ENCODE data around the gene PPP6R2.
"Not testable (repeated sequence)": the region's sequence is repeated elsewhere in the genome, so short reads cannot be mapped to it uniquely, and the experiment has no call there.

PPP6R2 gene

GRCh38 chr22:50422961-50423815 is 80.1 kb downstream of the PPP6R2 start:
- no peak for DNase-seq (ENCODE audit: low read depth)
- H3K4me3 ChIP-seq (ENCODE audit: low read length), result no peak overlapping the region
- TF ChIP-seq CTCF (conservative IDR thresholded peaks at IDR 0.05; ENCODE audit: low read depth, low read length), result no peak

GRCh38 chr22:50423956-50424355 is 80.8 kb downstream of the PPP6R2 start:
- H3K4me3 ChIP-seq (ENCODE audit: low read length), result no peak overlapping the region
- TF ChIP-seq CTCF (conservative IDR thresholded peaks at IDR 0.05; ENCODE audit: low read depth, low read length), result no peak
- DNase-seq (ENCODE audit: low read depth), result no peak

GRCh38 chr22:50425179-50425916 is 82.2 kb downstream of the PPP6R2 start:
- DNase-seq (ENCODE audit: low read depth), result no peak
- no peak overlapping the region for H3K4me3 ChIP-seq (ENCODE audit: low read length)
- no peak for TF ChIP-seq CTCF (conservative IDR thresholded peaks at IDR 0.05; ENCODE audit: low read depth, low read length)

- DNase-seq (ENCODE audit: low read depth), result no peak
- no peak for TF ChIP-seq CTCF (conservative IDR thresholded peaks at IDR 0.05; ENCODE audit: low read depth, low read length)
- H3K4me3 ChIP-seq (ENCODE audit: low read length), result no peak overlapping the region
Measured at GRCh38 chr22:50432131-50432876, 89.2 kb downstream of the PPP6R2 start.

- H3K4me3 ChIP-seq (ENCODE audit: low read length); DNase-seq (ENCODE audit: low read depth): not testable (repeated sequence)
Measured at GRCh38 chr22:50432877-50433510, 89.9 kb downstream of the PPP6R2 start.

- H3K4me3 ChIP-seq (ENCODE audit: low read length), result no peak overlapping the region
- no peak for TF ChIP-seq CTCF (conservative IDR thresholded peaks at IDR 0.05; ENCODE audit: low read depth, low read length)
- DNase-seq (ENCODE audit: low read depth), result no peak
Measured at GRCh38 chr22:50434849-50435248, 91.7 kb downstream of the PPP6R2 start.
